OCI-LY7 (cell line): Measurements from ENCODE around the gene CNOT11. TPM values are rescaled to one million over a fixed set of nuclear protein-coding genes. Genes with fewer than 3 reads are reported as not detected.

Source experiments
- BruUV-seq: library from RNA; stranded (reverse); fragments of 400-500 nt; replicated peaks from 2 replicates; lab custom pipeline; 2021; lab: Mats Ljungman, UMichigan
- CTCF ChIA-PET: fragments of 300-600 bp; sonication (Branson Sonifier 250); formaldehyde crosslinking; loops from one replicate; lab custom pipeline; 2022; ENCODE audit warnings: antibody characterized with exemption; ENCODE audit not compliant: unreplicated experiment; lab: Charles Lee
- POLR2A ChIA-PET: fragments of 300-600 bp; sonication (Branson Sonifier 250); formaldehyde crosslinking; loops from one replicate; lab custom pipeline; 2022; ENCODE audit warnings: antibody characterized with exemption; lab: Charles Lee
- DNase-seq: peaks from one replicate; pipeline ENCODE4 v3.0.0-alpha.2; 2015; ENCODE audit warnings: low spot score
- H2AFZ ChIP-seq: fragments of 200-600 bp; sonication (generic), shearing (Covaris generic); 2 replicates; pipeline ENCODE4 v1.6.1; 2014; ENCODE audit warnings: mild to moderate bottlenecking, antibody characterized with exemption, low read length, moderate library complexity
- H3K27ac ChIP-seq: fragments of 200-600 bp; sonication (generic); 2 replicates; pipeline ENCODE4 v1.5.1; 2014; ENCODE audit warnings: mixed run types, low read depth, mild to moderate bottlenecking, moderate library complexity, low read length, inconsistent platforms; ENCODE audit not compliant: poor library complexity, severe bottlenecking
- H3K36me3 ChIP-seq: fragments of 200-600 bp; sonication (generic); 2 replicates; pipeline ENCODE4 v1.6.1; 2014; ENCODE audit warnings: mild to moderate bottlenecking, antibody characterized with exemption, low read length, moderate library complexity, mixed read lengths; ENCODE audit not compliant: insufficient read depth
- H3K4me1 ChIP-seq: fragments of 200-600 bp; sonication (generic); 2 replicates; pipeline ENCODE4 v1.5.1; 2014; ENCODE audit warnings: mild to moderate bottlenecking, low read length; ENCODE audit not compliant: insufficient read depth, poor library complexity, severe bottlenecking
- H3K4me2 ChIP-seq: fragments of 200-600 bp; sonication (generic); 2 replicates; pipeline ENCODE4 v1.6.1; 2014; ENCODE audit warnings: mild to moderate bottlenecking, low read length
- H3K4me3 ChIP-seq: fragments of 200-600 bp; sonication (generic); 2 replicates; pipeline ENCODE4 v1.5.1; 2014; ENCODE audit warnings: mild to moderate bottlenecking, low read depth, low read length; ENCODE audit not compliant: poor library complexity, severe bottlenecking
- H3K79me2 ChIP-seq: fragments of 200-600 bp; sonication (generic); 2 replicates; pipeline ENCODE4 v1.6.1; 2016; ENCODE audit warnings: low read depth, mild to moderate bottlenecking, low read length, moderate library complexity, mixed read lengths; ENCODE audit not compliant: insufficient read depth
- H3K9me2 ChIP-seq: fragments of 200-600 bp; sonication (generic); 2 replicates; pipeline ENCODE4 v1.6.1; 2016; ENCODE audit warnings: mild to moderate bottlenecking, low read length, mixed read lengths; ENCODE audit not compliant: insufficient read depth
- H3K9me3 ChIP-seq: fragments of 200-600 bp; sonication (generic); 2 replicates; pipeline ENCODE4 v1.6.1; 2014; ENCODE audit warnings: mild to moderate bottlenecking, mixed run types, low read length, mixed read lengths
- H4K20me1 ChIP-seq: fragments of 200-600 bp; sonication (generic); 2 replicates; pipeline ENCODE4 v1.6.1; 2014; ENCODE audit warnings: mild to moderate bottlenecking, antibody characterized with exemption, low read length, moderate library complexity, mixed read lengths; ENCODE audit not compliant: insufficient read depth
- CTCF ChIP-seq: fragments of 200-600 bp; sonication (generic); conservative IDR thresholded peaks from 2 replicates; pipeline ENCODE4 v1.5.1; 2014; ENCODE audit warnings: mild to moderate bottlenecking, antibody characterized with exemption, low read length, moderate library complexity, mixed read lengths
- EZH2phosphoT487 ChIP-seq: fragments of 200-600 bp; sonication (generic); IDR thresholded peaks from 2 replicates; pipeline ENCODE4 v1.6.1; 2018; ENCODE audit warnings: low read depth, borderline replicate concordance, mild to moderate bottlenecking, mixed run types, antibody characterized with exemption, low read length, moderate library complexity, mixed read lengths
- intact Hi-C: fragments of 100-400 bp; cut with micrococcal nuclease; formaldehyde crosslinking; loops from one replicate; pipeline ENCODE4 v1.10.0; 2022; ENCODE audit not compliant: unreplicated experiment
- total RNA-seq, 2 experiments: library from RNA; depleted of rRNA in 1 of 2; stranded (reverse); fragments of >200 nt in 1 of 2; shearing (Covaris generic) in 1 of 2; gene quantifications; 2 replicates each; pipeline ENCODE4 v1.2.3, GENCODE V29; 2014 to 2022

CNOT11 gene
- total RNA-seq, 2 experiments from 2014 or later = 45.7 to 71.9 TPM

DNA sequence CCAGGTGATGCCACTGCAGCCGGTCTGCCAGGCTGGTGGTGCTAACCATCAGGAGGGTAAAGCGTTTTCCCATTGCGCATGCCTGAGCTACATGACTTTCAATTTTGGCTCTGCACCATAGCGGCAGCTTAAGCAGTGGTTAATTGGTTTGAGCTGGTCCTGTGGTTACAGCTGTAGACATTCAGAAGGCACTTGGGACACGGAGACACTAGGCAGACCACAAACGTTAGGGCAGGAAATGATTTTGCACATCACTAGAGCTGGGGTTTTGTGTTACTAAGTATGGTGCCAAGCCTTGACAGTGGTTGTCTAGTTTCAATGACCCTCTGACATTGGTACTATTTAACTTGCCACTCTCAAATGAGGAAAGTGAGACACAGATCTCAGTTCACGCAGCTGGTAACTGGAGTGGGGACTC, 28.9 kb upstream of the CNOT11 start:
- Histone ChIP-seq H3K9me3 (peaks cover 30% of the 10 kb centered on the region), H3K27ac (peak overlapping the region; percentile 95), H3K36me3 (peaks cover 5% of the 10 kb centered on the region; the same call in 1 of the 2 replicates), H3K4me1 (peaks cover 46% of the 10 kb centered on the region), H3K4me3 (peak overlapping the region; percentile 55), H3K9me2 (no peaks in the 10 kb centered on the region), H3K4me2 (peak overlapping the region; percentile 68), H4K20me1 (no peaks in the 10 kb centered on the region), H2AFZ (peak overlapping the region; percentile 91), H3K79me2 (no peaks in the 10 kb centered on the region)
- CTCF ChIA-PET = interaction anchor here (0.6 to 2.1 kb wide), 2 partner anchors 26 to 28 kb away, joined by 3 to 9 read pairs; no protein-coding TSS in a partner anchor
- intact Hi-C loops = loop anchor here (1.0 kb wide), 1 partner anchor 27 kb away; no protein-coding TSS in a partner anchor
- POLR2A ChIA-PET = interaction anchor here (0.5 to 1.6 kb wide), 9 partner anchors 8 to 1547 kb away, joined by 3 to 7 read pairs (median 4); partner anchors contain the start of gene CNOT11
- DNase-seq = peak; percentile 95
- no TSS peak for BruUV-seq
- TF ChIP-seq EZH2phosphoT487 = no peak
- no peak for TF ChIP-seq CTCF

DNA sequence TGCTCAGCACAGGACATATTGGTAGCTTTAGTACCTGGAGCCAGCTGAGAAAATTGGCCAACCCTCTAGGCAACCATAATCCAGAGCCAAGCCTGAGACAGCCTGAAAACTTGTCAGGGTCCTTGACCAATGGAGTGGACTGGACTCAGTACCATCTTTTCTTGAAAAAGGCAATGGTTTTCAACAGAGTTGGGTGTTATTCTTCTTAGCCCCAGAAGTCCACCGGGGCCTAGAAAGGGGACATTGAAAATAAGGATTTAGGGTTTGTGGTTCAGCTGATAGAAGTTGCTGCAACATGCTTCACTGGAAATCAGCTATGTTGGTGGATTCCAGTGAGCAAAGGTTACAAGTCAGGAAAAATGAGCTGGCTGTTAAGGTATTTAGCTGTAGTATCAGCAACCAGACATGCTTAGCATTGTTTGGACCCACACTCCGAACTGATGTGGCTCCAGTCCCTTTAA, 22.1 kb upstream of the CNOT11 start:
- Histone ChIP-seq H3K27ac (no peak overlapping the region), H3K4me2 (no peak overlapping the region)
- no TSS peak for BruUV-seq

More for the DNA sequence above, 22.1 kb upstream of the CNOT11 start:
- ChIA-PET CTCF (no interaction called here), POLR2A (interaction anchor here (0.7 to 0.8 kb wide), 2 partner anchors 9 to 1526 kb away, joined by 3 read pairs; no protein-coding TSS in a partner anchor)
- no peak for DNase-seq
- TF ChIP-seq CTCF = no peak
- TF ChIP-seq EZH2phosphoT487 = no peak
- Histone ChIP-seq H4K20me1 (no peaks in the 10 kb centered on the region), H3K79me2 (no peaks in the 10 kb centered on the region), H3K36me3 (peaks cover 1% of the 10 kb centered on the region; the same call in 1 of the 2 replicates), H3K4me1 (peaks cover 5% of the 10 kb centered on the region), H3K9me2 (no peaks in the 10 kb centered on the region), H3K4me3 (no peak overlapping the region), H3K9me3 (peaks cover 4% of the 10 kb centered on the region; the same call in 1 of the 2 replicates), H2AFZ (no peak overlapping the region)
- intact Hi-C loops = no loop called here
